ENCODE results near the gene PTGR1. TPM values are rescaled to one million over a fixed set of nuclear protein-coding genes. Genes with fewer than 3 reads are reported as not detected.
"Not testable (repeated sequence)": the region's sequence is repeated elsewhere in the genome, so short reads cannot be mapped to it uniquely, and the experiment has no call there.

PTGR1 gene
- 22.8 TPM for polyA plus RNA-seq (2013, experiment 1 of 2; ENCODE audit: insufficient read length)
- 24.0 TPM for polyA plus RNA-seq (2013, experiment 2 of 2; ENCODE audit: insufficient read length)

GRCh38 chr9:111599092-111599954 is at the start of gene PTGR1:
Gene PTGR1, minus strand, starts transcription at chr9:111599647. Its CDS starts 2,225 bp downstream, at chr9:111597422.
- peak; percentile 87 for DNase-seq

- no peak for DNase-seq
Measured at GRCh38 chr9:111649016-111649415, 49.6 kb upstream of the PTGR1 start.

DNA sequence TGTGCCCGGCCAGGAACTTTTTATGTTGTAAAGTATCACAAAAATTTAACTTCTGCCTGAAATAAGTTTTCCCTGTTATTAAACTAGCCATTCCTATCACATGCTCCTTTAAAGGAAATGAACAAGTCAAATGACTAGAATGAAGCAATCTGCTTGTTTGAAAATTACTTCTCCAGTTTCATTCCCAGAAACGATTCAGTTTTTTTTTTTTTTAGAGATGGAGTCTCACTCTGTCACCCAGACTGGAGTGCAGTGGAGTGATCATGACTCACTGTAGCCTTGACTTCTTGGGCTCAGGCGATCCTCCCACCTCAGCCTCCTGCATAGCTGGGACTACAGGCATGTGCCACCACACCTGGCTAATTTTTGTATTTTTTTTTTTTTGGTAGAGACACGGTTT is 48.6 kb upstream of the PTGR1 start:
- no peak for DNase-seq

DNA sequence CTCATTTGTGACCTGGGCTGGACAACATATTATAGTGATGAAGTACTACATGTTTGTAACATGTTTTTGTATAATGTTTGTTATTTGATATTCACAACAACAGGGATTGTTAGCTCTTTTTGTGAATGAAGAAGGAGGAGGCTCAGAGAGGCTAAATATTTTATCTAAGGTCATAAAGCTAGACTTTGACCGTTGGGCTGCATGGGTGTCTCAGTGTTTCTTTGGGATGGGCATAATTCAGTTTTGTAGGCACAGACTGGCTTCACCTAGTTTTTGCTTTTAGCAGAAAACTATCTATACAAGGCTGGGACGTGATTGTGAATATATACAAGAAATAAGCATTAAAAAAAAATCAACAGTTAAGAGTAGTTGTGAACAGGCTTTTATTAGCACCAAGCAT is 47.0 kb upstream of the PTGR1 start:
- DNase-seq: no peak

DNA sequence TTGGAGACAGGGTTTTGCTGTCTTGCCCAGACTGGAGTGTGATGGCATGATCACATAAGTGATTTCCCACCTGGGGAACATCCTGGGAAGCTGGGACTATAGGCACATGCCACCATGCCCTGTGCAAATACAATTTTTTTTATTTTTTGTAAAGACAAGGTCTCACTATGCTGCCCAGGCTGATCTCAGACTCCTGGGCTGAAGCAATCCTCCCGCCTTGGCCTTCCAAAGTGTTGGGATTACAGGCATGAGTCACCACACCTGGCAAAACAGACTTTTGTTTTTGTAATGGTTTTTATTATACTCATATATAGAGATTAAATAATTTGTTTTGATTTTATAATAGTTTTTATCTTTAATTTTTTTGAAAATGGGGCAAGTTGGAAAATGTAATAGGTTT is 46.4 kb upstream of the PTGR1 start:
- no peak for DNase-seq

GRCh38 chr9:111644195-111644772 is 44.8 kb upstream of the PTGR1 start:
- no peak for DNase-seq

DNA sequence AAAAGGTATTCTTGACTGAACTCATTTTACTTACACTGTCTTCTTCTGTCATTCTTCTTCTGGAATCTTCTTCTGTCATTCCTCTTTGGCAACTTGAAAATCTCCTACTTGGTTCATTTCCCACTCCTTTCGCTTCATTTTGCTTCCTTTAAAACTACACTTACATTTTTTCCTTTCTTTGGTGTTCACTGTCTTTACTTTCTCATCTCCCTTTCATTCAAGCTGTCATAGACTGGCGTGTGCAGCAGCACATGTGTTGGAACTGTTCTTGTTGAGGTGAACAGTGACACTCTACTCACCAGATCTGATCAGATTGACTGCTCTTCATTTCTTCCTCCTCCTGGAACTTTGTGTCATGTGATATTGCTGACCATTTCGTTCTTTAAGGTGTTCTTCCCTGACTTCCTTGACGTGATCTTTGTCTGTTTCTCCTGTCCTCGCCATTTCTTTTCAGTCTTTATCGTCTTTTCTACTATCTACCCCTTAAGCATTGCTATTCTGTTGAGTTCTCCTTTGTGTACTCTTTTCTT is 38.0 kb upstream of the PTGR1 start:
- no peak for DNase-seq

DNA sequence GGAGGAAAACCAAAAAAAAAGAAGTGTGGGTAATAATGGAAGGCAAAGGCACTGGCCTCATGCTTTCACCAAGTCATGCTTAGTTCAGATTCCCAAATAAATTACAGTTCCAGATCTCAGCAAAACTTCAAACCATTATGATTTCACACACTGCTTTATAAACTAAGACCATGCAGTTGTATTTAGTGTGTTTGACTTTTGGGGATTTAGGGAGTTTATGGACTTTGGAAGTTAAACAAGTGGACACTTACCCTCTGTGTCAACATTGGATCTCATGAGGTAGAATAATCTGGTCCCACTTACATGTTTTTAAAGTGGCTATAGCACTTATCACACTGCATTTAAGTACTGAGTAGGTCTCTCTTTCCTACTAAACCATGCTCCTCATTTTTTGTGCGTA is 35.4 kb upstream of the PTGR1 start:
- DNase-seq: no peak

GRCh38 chr9:111633389-111633736 is 33.9 kb upstream of the PTGR1 start:
- no peak for DNase-seq

GRCh38 chr9:111632695-111633388 is 33.4 kb upstream of the PTGR1 start:
- DNase-seq: no peak

GRCh38 chr9:111632060-111632459 is 32.6 kb upstream of the PTGR1 start:
- no peak for DNase-seq

GRCh38 chr9:111631214-111631971 is 31.9 kb upstream of the PTGR1 start, which contains the start of gene DNAJC25:
Gene DNAJC25, plus strand, starts transcription at chr9:111631334. Its CDS starts 74 bp downstream, at chr9:111631408.
- DNase-seq: peak; percentile 99

DNA sequence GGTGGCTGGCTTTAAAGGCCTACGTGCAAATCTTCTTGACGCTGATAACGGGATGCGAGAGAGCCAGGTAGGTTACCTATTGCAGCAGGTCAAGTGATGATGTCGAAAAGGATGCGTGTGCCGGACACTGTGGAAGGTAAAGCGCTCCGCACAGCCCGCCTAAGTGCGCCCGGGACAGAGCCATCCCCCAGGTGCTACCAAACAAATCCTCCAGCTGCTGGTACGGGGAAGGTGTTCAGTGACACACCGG is 31.4 kb upstream of the PTGR1 start:
- no peak for DNase-seq

- DNase-seq: no peak
Measured at GRCh38 chr9:111630182-111630963, 30.9 kb upstream of the PTGR1 start.

DNA sequence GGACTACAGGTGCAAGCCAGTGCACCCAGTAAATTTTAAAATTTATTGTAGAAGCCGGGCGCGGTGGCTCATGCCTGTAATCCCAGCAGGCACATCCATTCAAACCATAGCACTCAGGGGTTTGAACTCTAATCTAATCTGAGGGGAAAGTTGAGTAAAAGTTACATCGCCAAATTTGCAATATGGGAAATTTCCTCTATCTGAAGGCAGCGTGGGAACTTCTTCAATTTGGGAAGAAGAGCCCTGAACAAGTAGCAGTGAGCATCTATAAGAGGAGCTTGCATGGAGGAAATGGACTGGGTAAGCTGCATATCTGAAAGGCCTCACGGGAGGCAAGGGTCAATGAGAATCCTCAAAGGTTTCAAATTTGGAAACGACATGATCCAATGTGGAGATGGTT is 29.0 kb upstream of the PTGR1 start:
- DNase-seq: no peak

DNA sequence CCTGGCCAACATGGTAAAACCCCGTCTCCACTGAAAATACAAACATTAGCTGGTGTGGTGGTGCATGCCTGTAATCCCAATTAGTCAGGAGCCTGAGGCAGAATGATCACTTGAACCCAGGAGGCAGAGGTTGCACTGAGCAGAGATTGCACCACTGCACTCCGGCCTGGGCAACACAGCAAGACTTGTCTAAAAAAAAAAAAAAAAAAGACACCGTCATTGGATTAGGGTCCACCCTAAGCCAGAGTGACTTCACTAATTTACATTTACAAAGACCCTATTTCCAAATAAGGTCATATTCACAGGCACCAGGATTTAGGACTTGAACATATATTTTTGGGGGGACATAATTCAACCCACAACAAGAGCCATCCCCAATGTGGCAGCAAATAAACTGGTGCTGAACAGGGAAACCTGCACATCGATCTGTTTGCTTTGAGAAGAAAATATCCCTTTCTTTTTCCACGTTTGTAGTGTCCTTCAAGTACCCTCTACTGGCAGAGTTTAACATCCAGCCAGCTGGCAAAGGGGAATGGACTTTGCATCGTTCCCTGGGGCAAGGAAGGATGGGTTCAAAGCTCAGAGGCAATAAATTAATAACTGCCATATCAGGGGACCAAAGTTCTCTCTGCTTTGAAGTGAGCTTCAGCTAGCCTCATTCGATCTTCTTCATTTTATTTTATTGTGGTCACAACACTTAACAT is 28.0 kb upstream of the PTGR1 start:
- no peak for DNase-seq

DNA sequence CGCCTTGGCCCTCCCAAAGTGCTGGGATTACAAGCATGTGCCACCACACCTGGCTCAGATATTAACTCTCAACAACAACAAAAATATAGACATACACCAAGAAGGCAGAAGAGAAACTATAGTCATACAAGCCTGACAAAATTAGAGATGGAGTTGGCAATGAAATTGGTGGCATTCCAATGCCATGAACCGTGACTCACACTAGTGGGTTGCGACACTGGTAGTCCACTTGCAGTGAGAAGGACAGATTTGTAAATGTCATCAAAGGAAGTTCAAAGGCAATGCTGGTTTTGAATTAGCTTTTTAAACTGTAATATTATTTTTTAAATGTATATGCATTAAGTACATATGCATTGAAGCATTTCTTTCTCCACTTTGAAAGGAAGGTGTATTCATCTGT is 23.2 kb upstream of the PTGR1 start:
- DNase-seq: peak; percentile 61

DNA sequence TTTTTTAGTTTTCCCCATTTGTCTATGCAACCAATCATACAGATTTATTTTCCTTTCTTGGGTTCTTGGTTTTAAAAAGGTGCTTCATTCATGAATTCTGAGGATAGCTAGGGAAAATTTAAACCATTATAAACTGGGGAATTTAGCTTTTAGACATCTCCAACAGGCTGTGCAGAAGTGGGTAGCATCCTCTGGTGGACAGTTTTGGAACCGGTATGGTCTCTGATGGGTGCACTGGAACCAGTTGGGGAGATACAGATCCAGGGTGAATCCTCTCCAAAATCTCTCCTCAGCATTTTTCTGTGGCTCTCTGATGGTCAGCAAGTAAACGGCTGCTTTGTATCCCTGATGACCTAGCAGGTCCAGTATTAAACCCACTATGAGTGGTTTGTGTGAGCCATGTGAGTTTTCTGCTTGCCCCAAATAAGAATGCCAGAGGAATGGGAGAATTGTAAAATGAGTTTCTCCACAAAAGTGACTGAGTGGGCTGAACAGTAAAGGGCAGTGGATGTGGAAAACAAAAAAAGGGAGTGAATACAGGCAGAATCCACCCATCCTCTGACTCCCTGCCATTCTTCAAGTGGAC is 22.5 kb upstream of the PTGR1 start:
- peak; percentile 40 for DNase-seq

DNA sequence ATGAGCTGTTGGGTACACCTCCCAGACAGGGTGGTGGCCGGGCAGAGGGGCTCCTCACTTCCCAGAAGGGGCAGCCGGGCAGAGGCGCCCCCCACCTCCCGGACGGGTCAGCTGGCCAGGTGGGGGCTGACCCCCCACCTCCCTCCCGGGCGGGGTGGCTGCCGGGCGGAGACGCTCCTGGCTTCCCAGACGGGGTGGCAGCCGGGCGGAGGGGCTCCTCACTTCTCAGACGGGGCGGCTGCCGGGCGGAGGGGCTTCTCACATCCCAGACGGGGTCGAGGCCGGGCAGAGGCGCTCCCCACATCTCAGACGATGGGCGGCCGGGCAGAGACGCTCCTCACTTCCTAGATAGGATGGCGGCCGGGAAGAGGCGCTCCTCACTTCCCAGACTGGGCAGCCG is 17.9 kb upstream of the PTGR1 start:
- DNase-seq: not testable (repeated sequence)

DNA sequence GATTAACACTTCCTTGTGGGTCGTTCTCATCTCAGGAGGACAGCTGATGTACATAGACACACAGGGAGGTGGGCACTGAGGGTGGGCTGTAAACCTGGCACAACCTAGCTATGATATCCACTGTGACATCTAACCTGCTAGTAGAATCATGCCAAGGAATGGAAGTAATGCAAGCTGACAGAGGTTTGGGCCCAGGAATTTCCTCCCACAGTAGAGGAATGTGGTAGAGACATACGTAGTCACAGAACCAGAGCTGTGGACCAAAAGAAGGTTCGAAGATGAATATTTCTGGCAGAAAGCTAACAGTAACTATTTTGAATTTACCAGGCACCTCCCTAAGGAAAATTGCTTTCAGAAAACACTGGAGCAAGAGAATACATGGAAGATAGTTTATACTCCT is 16.5 kb upstream of the PTGR1 start:
- DNase-seq: peak; percentile 14
